ENCODE data around the gene RRP8. TPM values are rescaled to one million over a fixed set of nuclear protein-coding genes. Genes with fewer than 3 reads are reported as not detected.
A peak's percentile ranks its signal among the peaks of the same experiment; 100 is the strongest.

The RRP8 gene
- total RNA-seq, 2 donors from 2014 or later: 5.4 to 8.9 TPM

DNA sequence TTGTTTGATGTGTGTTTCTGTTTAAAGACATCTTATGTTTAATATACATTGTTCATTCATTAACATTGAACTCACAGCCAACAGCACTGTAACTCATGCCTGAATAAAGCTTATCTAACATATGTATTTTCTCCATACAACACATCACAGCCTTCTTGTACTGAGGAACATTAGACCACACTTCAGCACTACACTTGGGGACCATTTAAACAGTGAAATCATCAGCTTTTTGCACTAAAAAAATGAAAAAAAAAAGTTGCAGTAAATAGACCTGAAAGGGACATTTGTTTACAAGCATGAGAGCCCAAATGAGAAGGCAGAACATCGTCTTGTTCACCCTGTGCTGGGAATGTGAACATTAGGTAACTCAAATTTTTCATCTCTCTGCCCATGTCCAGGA lies 31.1 kb upstream of the RRP8 start:
- no peaks in the 10 kb centered on the region for H3K27me3 ChIP-seq
- DNase-seq: no peak
- H3K27ac ChIP-seq: peak overlapping the region in 3 of 4 donors; percentile 41 to 76 (median 69)
- H3K4me1 ChIP-seq: peaks cover 62% of the 10 kb centered on the region
- H3K36me3 ChIP-seq (replicated peaks in 1 of 2; ENCODE audit: insufficient read depth in 1 of 2, low read depth in 2 of 2): no peaks in the 10 kb centered on the region
- WGBS, 2 donors: 14 to 48% methylated on average over 1 of the region's 1 CpG
- ATAC-seq: peak; percentile 47
- intact Hi-C loops (cut with DNase I): no loop called here
- no peak for TF ChIP-seq POLR2A (IDR thresholded peaks at IDR 0.05)
- TF ChIP-seq, protein P1, sequence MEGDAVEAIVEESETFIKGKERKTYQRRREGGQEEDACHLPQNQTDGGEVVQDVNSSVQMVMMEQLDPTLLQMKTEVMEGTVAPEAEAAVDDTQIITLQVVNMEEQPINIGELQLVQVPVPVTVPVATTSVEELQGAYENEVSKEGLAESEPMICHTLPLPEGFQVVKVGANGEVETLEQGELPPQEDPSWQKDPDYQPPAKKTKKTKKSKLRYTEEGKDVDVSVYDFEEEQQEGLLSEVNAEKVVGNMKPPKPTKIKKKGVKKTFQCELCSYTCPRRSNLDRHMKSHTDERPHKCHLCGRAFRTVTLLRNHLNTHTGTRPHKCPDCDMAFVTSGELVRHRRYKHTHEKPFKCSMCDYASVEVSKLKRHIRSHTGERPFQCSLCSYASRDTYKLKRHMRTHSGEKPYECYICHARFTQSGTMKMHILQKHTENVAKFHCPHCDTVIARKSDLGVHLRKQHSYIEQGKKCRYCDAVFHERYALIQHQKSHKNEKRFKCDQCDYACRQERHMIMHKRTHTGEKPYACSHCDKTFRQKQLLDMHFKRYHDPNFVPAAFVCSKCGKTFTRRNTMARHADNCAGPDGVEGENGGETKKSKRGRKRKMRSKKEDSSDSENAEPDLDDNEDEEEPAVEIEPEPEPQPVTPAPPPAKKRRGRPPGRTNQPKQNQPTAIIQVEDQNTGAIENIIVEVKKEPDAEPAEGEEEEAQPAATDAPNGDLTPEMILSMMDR (IDR thresholded peaks at IDR 0.05): no peak
- H3K9me3 ChIP-seq: no peaks in the 10 kb centered on the region
- no peak overlapping the region for H3K4me3 ChIP-seq

GRCh38 chr11:6633422-6634408 lies 30.3 kb upstream of the RRP8 start:
- no peaks in the 10 kb centered on the region for H3K9me3 ChIP-seq
- H3K4me1 ChIP-seq: peaks cover 60% of the 10 kb centered on the region
- no peak for ATAC-seq
- intact Hi-C loops (cut with DNase I): no loop called here
- no peaks in the 10 kb centered on the region for H3K27me3 ChIP-seq
- peak overlapping the region in 3 of 4 donors; percentile 41 to 76 (median 69) for H3K27ac ChIP-seq
- H3K36me3 ChIP-seq (replicated peaks in 1 of 2; ENCODE audit: insufficient read depth in 1 of 2, low read depth in 2 of 2): no peaks in the 10 kb centered on the region
- no peak overlapping the region for H3K4me3 ChIP-seq
- peak in 1 of 4 donors; percentile 11 for DNase-seq
- no peak for TF ChIP-seq POLR2A (IDR thresholded peaks at IDR 0.05)
- TF ChIP-seq, protein P1 (IDR thresholded peaks at IDR 0.05): no peak
- 85 to 90% methylated on average over 9 to 16 of the region's 16 CpGs for WGBS, 2 donors

DNA sequence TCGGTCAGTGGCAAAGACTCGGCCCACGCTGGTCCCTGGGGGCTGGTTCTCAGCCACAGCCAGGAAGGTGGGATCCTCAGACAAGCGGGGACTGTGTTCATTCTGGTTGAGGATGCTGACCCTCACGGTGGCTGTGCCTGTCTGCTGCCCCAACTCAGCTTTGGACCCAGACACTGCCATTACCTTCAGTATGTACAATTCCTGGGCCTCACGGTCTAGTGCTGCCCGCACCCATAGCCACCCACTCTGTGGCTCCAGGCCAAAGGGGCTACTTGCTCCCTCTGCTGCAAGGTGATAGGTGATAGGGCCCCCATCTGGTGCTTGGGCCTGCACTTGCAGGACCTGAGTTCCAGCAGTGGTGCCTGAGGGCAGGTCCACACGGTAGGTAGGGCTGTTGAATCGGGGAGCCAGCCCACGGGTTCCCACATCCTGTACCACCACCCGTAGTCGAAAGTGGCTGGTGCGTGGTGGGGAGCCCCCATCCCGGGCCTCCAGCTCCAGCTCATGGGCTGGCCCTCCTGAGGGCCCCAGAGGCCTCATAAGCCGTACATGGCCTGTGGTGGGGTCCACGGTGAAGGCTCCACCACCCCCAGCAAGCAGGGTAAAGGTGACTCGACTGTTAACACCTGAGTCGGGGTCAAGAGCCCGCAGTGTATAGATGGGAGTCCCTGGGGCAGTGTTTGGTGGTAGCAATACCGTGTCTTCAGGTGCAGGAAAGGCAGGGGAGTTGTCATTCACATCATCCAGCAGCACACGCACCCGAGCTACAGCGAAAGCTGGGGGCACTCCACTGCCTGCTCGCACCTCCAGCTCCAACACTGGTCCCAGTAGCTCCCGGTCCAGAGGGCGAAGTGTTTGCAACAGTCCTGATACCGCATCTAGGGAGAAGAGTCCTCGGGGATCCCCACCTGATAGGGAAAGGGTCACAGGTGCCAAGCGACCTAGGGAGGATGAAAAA lies 29.0 kb upstream of the RRP8 start:
- WGBS, 2 donors: 93 to 97% methylated on average over 17 to 28 of the region's 29 CpGs
- peak in 1 of 4 donors; percentile 11 for DNase-seq
- intact Hi-C loops (cut with DNase I): no loop called here

DNA sequence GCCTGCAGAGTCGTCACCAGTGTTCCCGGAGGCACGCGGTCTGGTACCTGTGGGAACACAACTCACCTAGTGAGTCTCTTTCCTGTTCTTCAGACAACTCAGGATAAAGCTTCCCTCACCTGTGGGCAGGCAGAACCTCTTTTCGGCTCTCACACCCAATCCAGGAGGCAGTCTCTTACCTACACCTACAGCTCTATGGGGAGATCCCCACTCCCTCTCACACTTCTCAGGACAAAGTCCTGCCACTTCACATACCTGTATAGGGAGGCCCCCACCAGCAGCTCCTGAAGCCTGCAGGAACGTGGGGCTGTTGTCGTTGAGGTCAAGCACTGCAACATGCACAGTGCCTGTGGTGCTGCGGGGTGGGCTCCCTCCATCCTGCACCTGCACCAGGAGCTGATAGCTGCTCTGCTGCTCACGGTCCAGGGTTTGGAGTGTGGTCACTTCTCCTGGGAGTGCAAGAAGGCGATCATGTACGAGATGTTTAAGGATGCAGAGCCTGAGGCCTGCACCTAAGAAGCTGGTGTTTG lies 28.0 kb upstream of the RRP8 start:
- ATAC-seq (no peak), DNase-seq (no peak)
- Histone ChIP-seq H3K36me3 (replicated peaks in 1 of 2; ENCODE audit: insufficient read depth in 1 of 2, low read depth in 2 of 2) (no peaks in the 10 kb centered on the region), H3K4me1 (peaks cover 44% of the 10 kb centered on the region), H3K27ac (no peak overlapping the region), H3K27me3 (no peaks in the 10 kb centered on the region), H3K4me3 (no peak overlapping the region), H3K9me3 (no peaks in the 10 kb centered on the region)
- WGBS, 2 donors: 87 to 91% methylated on average over 11 of the region's 11 CpGs
- intact Hi-C loops (cut with DNase I): no loop called here
- TF ChIP-seq POLR2A (IDR thresholded peaks at IDR 0.05): no peak
- TF ChIP-seq, protein P1 (IDR thresholded peaks at IDR 0.05): no peak

More for the DNA sequence above, 29.0 kb upstream of the RRP8 start:
- Histone ChIP-seq H3K4me3 (no peak overlapping the region), H3K27ac (no peak overlapping the region), H3K9me3 (no peaks in the 10 kb centered on the region), H3K4me1 (peaks cover 47% of the 10 kb centered on the region), H3K27me3 (no peaks in the 10 kb centered on the region), H3K36me3 (replicated peaks in 1 of 2; ENCODE audit: insufficient read depth in 1 of 2, low read depth in 2 of 2) (no peaks in the 10 kb centered on the region)
- ATAC-seq: no peak
- TF ChIP-seq POLR2A (IDR thresholded peaks at IDR 0.05): no peak
- TF ChIP-seq, protein P1 (IDR thresholded peaks at IDR 0.05): no peak
